ENCODE measurements around the gene MOB2.

GRCh38 chr11:1502954-1503707 lies 16.6 kb upstream of the MOB2 start:
- TF ChIP-seq FOXA1 (IDR thresholded peaks at IDR 0.05) = no peak
- TF ChIP-seq CTCF (IDR thresholded peaks at IDR 0.05; ENCODE audit: low read depth, low read length, missing input control) = no peak

All from liver (tissue), 2 donors.